GM19099 (cell line): Measurements from ENCODE around the gene TEKT4.

ENCODE experiments used
- POLR2A ChIP-seq: IDR thresholded peaks from 3 replicates; pipeline ENCODE4 v1.6.1; 2011; ENCODE audit warnings: low read depth; ENCODE audit not compliant: insufficient read length; ENCODE audit errors: extremely low read depth

Gene TEKT4, protein sequence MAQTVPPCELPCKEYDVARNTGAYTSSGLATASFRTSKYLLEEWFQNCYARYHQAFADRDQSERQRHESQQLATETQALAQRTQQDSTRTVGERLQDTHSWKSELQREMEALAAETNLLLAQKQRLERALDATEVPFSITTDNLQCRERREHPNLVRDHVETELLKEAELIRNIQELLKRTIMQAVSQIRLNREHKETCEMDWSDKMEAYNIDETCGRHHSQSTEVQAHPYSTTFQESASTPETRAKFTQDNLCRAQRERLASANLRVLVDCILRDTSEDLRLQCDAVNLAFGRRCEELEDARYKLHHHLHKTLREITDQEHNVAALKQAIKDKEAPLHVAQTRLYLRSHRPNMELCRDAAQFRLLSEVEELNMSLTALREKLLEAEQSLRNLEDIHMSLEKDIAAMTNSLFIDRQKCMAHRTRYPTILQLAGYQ

DNA sequence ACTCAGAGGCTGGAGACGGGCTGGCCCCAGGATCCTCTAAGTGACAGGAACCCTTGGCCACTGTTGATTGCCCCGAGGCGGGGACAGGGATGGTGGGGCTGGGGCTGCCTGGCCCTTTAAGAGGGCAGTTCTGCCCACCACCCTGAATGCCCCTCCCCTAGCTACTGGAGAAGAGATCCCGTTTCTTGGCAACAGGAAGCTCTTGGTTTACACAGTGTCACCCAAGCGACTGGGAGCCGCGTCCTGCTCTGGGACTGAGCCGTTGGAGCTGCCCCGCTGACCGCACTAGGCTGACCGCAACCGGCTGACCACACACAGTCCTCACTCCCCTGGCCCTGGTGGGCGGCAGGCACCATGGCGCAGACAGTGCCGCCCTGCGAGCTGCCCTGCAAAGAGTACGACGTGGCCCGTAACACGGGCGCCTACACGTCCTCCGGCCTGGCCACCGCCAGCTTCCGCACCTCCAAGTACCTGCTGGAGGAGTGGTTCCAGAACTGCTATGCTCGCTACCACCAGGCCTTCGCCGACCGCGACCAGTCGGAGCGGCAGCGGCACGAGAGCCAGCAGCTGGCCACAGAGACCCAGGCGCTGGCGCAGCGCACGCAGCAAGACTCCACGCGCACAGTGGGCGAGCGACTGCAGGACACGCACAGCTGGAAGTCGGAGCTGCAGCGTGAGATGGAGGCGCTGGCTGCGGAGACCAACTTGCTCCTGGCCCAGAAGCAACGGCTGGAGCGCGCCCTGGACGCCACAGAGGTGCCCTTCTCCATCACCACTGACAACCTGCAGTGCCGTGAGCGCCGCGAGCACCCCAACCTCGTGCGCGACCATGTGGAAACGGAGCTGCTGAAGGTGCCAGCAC, at the start of gene TEKT4:
Gene TEKT4, plus strand, starts transcription at position 205 of the 862 bp plus-strand sequence. Its CDS starts 150 bp downstream, at position 355.
- TF ChIP-seq POLR2A: no peak

DNA sequence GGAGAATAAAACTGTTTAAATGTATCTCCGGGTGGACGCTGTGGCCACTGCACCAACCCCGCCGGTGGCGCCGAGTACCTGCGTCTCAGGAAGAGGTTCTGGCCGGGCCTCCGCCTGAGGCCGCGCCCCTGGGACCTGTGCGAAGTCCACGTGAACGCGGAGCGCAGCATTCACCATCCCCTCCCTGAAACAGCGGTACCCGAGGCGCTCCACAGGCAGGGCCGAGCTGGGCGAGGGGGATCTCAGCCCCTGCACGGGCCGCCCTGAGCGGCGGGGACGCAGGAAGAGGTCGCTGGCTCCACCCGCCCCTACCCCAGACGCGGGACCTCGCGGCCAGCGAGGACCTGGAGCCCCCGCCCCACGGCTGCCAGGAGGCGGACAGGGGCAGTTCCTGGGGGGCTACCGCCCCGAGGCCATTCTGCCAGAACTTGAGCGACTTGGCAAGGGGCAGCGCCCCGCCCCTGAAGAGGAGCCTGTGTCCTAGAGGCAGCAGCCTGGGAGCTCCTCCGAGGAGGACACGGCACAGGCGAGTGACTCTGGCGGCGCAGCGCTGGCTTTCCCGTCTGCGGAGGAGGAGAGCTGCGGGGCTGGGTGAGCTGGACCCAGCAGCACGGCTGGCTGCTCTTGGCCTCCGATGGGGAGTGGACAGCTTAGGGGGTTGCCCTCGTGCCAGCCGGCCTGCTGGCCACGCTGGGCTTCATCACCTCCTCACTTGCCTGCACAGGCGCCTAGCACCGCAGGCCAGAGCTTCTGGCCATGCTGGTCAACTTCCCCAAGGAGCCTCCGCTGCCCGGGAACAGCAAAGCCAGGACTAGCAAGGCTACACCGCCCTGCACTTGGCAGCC, 9.7 kb upstream of the TEKT4 start:
- no peak for TF ChIP-seq POLR2A

DNA sequence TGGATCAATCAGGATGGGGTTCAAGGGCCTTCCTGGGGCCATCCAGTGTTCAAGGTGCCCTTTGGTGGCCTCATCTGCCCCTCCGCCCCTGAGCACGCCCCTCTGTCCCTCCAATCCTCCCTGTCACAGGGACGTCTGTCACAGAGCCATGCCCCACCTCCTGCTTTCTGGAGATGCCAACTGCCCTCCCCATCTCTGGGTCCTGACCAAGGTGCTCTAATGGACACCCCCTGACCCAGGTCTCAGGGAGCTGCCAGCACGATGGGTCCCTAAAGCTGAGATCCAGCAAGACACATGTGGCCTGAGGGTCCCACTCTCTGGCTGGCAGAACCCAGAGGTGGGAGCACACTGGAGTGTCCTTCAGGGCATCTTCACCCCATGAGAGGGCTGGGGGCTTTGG, 2.1 kb upstream of the TEKT4 start:
- TF ChIP-seq POLR2A: no peak

DNA sequence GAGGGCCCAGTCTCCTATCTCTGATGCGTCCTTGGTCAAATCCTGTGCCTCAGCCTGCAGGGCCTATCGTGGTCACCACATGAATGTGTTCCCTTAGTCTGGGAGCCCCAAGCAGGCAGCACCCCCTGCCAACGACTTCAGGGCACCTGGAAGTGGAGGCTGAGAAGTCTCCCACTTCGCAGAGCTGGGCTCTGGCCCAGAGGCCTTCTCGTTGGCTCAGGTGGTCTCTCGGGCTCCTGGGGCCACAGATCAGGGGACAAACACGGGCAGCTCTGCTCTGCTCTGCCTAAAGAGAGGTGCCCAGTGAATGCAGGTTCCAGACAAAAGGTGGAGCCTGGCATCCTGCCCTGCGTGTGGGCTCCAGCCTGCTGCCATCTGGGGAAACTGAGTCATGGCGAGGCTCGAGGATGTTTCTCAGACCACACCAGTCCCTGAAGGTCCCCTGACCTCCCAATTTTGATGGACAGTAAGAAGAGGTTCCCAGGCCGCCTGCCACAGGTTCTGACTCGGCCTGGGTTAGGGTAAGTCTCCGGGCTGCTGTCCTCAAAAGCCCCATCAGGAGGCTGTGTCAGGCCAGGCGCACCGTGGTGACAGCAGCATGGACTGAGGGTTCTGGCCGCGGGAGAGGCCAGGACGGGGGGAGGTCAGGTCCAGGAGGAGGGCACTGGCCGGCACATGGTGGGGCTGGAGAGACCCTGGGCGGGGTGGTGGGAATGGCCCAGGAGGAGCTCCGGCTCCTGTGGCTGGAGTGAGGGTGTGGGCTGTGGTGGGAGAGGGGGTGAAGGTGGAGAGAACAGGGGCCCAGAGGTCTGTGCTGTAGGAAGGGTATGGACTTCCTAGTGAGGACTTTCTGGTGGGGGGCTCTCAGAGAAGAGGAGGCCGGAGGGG, 1.4 kb upstream of the TEKT4 start:
- no peak for TF ChIP-seq POLR2A

DNA sequence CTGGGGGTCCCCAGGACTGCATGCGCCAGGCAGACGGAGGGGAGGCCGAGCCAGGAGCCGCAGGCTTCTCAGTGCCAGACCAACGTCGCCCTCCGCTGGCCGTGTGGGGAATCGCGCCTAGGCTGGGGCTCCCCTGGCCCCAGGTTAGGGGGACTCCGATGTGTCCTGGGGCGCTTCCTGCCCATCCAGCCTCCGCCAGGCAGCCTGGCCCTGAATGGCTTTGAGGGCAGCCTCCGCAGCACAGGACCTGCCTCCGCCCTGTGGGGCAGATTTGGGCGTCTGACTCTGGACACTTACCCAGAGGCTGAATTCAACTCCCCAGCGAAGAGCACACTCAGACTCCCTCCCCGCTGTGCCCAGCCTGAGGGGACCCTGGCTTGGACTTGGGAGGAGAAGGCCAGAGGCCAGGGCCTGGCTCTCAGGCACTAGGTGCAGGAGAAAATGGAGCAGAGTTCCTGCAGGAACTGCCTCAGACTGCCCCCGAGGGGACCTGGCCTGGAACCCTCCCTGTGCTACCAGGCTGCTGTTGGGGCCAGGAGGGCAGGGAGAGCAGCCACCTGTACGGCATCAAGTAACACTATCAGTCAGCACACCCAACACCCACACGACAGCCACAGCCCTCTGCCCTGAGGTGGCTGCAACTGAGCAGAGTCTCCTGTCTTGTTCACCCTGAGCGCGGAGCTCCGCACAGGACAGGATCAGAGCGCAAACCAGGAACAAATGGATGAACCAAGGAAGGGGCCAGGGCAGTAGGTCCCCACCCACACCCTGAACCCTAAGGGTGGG, 597 bp upstream of the TEKT4 start:
- no peak for TF ChIP-seq POLR2A

DNA sequence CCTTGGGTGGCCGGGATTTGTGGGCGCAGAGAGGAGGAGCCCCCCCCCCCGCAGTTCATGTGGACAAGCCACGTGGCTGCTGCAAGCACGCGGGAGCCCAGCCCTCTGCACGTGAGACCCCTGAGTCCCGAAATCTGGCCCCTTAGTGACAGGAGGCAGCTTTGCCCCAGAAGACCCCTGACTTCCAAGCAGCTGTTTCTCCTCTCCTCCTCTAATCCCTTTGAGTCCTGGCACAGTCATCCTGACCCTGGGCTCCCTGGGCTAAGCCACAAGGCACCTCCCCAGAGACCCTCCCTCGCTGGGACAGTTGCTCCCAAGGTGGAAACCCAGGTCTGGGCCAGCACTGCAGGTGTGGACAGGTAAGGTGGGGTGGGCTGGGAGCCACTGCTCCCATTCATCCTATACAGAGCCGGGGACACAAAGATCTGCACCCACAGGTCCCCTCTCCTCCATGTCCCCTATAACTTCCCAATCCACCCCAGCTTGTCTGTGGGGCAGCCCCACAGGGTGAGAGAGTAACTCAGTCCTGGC, 923 bp downstream of the TEKT4 start:
- TF ChIP-seq POLR2A: no peak

DNA sequence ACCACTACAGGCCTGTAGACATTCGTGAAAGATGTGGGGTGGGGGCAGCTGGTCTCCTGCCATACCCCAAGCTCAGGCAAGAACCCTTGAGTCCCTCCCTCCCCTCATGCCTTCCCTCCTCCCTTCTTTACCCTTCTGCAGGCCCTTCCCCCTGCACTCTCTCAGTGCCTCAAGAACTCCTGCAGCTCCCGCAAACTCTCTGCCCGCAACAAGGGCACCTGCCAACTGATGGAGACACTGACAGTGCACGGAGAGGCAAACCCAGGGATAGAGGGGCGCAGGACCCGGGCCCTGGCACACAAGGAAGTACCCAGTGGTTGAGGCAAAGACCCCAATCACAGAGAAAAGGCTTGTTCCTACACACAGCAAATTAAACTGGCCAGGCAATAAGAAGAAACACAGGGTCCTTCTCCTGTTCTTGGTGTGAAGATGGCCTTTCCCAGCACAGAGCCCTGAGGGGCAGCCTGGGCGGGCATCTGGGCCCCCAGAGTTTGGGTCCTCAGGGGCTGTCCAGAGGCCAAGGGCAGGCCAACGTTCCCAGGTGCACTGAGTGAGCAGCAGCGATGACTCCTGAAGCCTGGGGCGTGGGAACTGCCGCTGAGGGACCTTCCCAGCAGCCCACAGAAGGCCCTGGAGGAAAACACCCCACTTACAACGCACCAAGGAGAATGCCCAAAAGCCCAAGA, 1.6 kb downstream of the TEKT4 start:
- no peak for TF ChIP-seq POLR2A

DNA sequence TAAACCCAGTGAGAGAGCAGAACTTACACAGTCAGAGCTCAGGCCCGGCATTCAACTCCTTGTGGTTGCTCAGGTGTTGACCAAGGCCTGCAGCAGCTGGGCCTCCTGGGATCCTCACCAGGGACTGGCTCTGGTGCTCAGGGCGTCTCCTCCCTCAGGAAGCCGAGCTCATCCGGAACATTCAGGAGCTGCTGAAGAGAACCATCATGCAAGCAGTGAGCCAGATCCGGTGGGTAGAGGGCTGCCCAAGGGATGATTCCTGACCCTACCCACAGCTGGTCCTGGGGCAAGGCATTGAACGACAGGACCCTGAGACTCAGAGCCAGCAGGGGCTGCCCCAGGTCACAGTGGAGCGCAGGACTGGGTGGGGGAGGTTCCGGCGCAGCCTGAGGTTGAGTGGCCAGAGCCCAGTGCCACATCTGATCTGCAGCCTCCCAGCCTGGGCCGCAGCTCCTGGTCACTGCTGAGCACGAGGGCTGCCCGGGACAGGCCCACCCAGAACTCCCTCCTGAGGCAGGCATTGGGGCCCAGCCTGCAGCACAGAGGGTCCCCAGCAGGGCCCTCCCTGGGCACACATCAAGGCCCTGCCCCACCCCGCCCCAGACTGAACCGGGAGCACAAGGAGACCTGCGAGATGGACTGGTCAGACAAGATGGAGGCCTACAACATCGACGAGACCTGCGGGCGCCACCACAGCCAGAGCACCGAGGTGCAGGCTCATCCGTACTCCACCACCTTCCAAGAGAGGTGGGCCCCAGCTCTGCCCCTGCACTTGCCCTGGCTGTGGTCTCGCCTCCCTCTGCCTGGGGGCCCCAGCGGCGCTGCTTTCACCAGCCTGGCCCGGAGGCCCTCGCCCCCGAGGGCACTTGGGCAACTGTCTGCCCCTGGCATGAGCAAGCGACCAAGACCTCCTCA, 2.4 kb downstream of the TEKT4 start:
- TF ChIP-seq POLR2A: no peak

DNA sequence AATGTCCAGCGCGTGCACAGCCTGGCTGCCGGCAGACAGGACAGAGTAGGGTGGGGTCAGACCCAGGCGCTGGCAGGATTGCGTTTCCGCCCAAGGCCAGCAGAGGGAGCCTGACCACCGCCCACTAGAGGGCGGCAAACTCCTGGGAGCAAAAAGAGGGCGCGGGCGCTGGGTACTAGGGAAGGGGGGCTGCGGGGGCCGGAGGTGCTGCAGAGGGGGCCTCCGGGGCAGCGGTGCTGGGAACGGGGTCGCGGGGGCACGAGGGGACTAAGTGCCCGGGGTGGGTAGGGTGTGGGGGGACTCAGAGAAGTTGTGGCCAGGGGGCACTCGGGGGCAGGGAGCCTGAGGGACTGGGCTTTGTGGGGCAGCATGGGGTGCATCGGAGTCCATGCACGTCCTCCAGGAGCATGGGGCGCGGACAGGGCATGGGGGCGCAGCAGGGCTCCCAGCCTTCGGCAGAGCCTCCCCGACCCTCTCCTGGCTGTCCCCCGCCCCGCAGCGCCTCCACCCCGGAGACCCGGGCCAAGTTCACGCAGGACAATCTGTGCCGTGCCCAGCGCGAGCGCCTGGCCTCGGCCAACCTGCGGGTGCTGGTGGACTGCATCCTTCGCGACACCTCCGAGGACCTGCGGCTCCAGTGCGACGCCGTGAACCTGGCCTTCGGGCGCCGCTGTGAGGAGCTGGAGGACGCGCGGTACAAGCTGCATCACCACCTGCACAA, 3.2 kb downstream of the TEKT4 start:
- no peak for TF ChIP-seq POLR2A

DNA sequence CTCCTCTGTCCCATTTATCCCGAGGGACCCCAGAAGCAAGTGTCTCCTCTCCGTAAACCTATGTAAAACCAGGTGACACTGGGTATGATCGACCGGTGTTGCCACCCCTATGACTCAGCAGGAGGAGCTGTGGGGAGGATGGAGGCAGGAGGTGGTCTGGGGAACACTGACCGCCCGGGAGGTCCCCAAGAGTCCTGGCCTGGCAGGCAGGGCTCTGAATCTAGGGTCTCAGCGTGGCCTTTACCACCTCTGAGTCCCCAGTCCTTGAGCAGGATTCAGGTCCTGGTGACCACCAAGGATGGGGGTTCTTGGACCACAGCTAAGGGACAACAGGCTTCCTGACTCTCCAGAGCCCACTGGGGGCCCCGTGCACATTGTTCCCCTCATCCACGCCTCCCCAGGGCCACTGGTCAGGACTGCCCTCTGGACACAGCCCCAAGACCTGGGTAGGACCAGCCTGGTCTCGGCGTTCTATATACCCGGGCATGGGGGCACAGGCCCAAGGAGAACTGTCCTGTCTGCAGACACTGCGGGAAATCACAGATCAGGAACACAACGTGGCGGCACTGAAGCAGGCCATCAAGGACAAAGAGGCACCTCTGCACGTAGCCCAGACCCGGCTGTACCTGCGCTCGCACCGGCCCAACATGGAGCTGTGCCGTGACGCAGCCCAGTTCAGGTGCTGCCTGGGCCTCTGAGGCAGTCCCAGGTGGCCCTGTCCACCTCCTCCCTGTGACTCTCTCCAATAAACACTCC, 4.0 kb downstream of the TEKT4 start:
- TF ChIP-seq POLR2A: no peak
